ENCODE measurements around the gene CMTM2. TPM values are rescaled to one million over a fixed set of nuclear protein-coding genes. Genes with fewer than 3 reads are reported as not detected.

CMTM2 gene
- total and polyA plus RNA-seq, 7 experiments from 2014 or later = 0.58 to 1.8 (median 0.81) TPM; not detected in 4

DNA sequence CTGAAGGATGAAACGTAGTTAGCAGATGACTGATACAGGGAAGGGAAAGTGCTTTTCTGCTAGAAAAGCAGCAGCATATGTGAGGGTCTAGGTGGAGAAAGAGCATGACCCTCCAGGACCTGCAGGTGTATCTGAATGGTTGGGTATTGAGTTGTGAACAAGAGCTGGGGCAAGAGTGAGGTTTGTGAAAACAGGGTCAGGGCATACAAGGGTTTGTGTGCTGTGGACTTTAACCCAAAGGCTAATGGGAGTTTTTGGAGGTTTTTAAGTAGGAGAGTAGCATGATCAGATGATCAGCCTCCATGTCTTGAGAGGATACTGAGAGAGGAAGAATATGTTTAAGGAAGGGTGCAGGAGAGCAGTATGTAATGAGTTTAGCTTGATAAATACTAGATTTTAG, 19.2 kb upstream of the CMTM2 start:
- no peak for DNase-seq
- H3K4me3 Mint-ChIP-seq = peak overlapping the region in 2 of 10 donors; percentile 7 to 49
- Histone ChIP-seq H3K9me3 (ENCODE audit: control insufficient read depth in 2 of 3, low read length in 3 of 3) (no peaks in the 10 kb centered on the region), H3K27me3 (ENCODE audit: control insufficient read depth in 2 of 2, insufficient read depth in 2 of 2, low read length in 2 of 2) (no peaks in the 10 kb centered on the region), H3K4me1 (ENCODE audit: control insufficient read depth in 2 of 2, insufficient read depth in 2 of 2, low read length in 2 of 2) (peaks cover 24 to 62% of the 10 kb centered on the region in 2 donors), H3K4me3 (ENCODE audit: low read length) (no peak overlapping the region), H3K27ac (ENCODE audit: low read depth, low read length) (no peak overlapping the region), H3K36me3 (ENCODE audit: control insufficient read depth in 2 of 3, insufficient read depth in 3 of 3, low read length in 3 of 3) (peaks cover 0 to 27% (median 4%) of the 10 kb centered on the region in 3 experiments)
- CTCF ChIA-PET = interaction anchor here (0.6 to 1.8 kb wide), 9 partner anchors 12 to 153 kb away, joined by 3 to 5 read pairs (median 4); no protein-coding TSS in a partner anchor
- intact Hi-C loops (cut with micrococcal nuclease) = loop anchor here (1.0 to 5.0 kb wide), 3 partner anchors 12 to 192 kb away; partner anchors contain the start of gene DYNC1LI2 (in 1 of the 2)
- H3K9me3 Mint-ChIP-seq = no peaks in the 10 kb centered on the region
- POLR2A ChIA-PET = interaction anchor here (0.7 to 0.8 kb wide), 3 partner anchors 9 to 35 kb away, joined by 3 to 4 read pairs (median 3); no protein-coding TSS in a partner anchor
- H3K27ac Mint-ChIP-seq = peak overlapping the region; percentile 29 to 90 (median 58)
- peaks cover 46 to 82% (median 61%) of the 10 kb centered on the region in 7 donors for H3K4me1 Mint-ChIP-seq
- H3K36me3 Mint-ChIP-seq = peaks cover 0 to 47% (median 4%) of the 10 kb centered on the region in 5 donors
- H3K27me3 Mint-ChIP-seq = no peaks in the 10 kb centered on the region
- no peak for ATAC-seq

- H3K27ac ChIP-seq (ENCODE audit: low read depth, low read length) = peak overlapping the region; percentile 37
- Mint-ChIP-seq H3K4me3 (peak overlapping the region in 1 of 10 donors; percentile 63), H3K36me3 (peaks cover 4 to 47% (median 11%) of the 10 kb centered on the region in 5 donors), H3K4me1 (peaks cover 34 to 67% (median 47%) of the 10 kb centered on the region in 7 donors), H3K27ac (peak overlapping the region; percentile 12 to 89 (median 71)), H3K27me3 (no peaks in the 10 kb centered on the region), H3K9me3 (no peaks in the 10 kb centered on the region)
- H3K4me1 ChIP-seq (ENCODE audit: control insufficient read depth in 2 of 2, insufficient read depth in 2 of 2, low read length in 2 of 2) = peaks cover 22 to 53% of the 10 kb centered on the region in 2 donors
- no peaks in the 10 kb centered on the region for H3K27me3 ChIP-seq (ENCODE audit: control insufficient read depth in 2 of 2, insufficient read depth in 2 of 2, low read length in 2 of 2)
- no peak overlapping the region for H3K4me3 ChIP-seq (ENCODE audit: low read length)
- intact Hi-C loops (cut with micrococcal nuclease) = loop anchor here (1.0 to 5.0 kb wide), 8 partner anchors 15 to 307 kb away; partner anchors contain the start of genes CMTM3 (in 2 of the 2) and DYNC1LI2 (in 1 of the 2)
- peaks cover 4 to 39% (median 6%) of the 10 kb centered on the region in 3 experiments for H3K36me3 ChIP-seq (ENCODE audit: control insufficient read depth in 2 of 3, insufficient read depth in 3 of 3, low read length in 3 of 3)
- DNase-seq (no peak), ATAC-seq (no peak)
- ChIA-PET POLR2A (interaction anchor here (3.4 to 3.6 kb wide), 2 partner anchors 9 to 42 kb away, joined by 18 to 28 read pairs; partner anchors contain the start of genes CKLF and CMTM3), CTCF (interaction anchor here (0.5 to 4.2 kb wide), 13 partner anchors 10 to 314 kb away, joined by 3 to 26 read pairs (median 5); partner anchors contain the start of genes CKLF, CMTM3 and TK2)
- H3K9me3 ChIP-seq (ENCODE audit: control insufficient read depth in 2 of 3, low read length in 3 of 3) = no peaks in the 10 kb centered on the region
These were observed 17.7 kb upstream of the CMTM2 start for GRCh38 chr16:66561381-66562080.

GRCh38 chr16:66562409-66562808, 16.9 kb upstream of the CMTM2 start:
- ChIA-PET POLR2A (interaction anchor here (1.1 to 3.6 kb wide), 3 partner anchors 10 to 46 kb away, joined by 3 to 28 read pairs (median 18); partner anchors contain the start of genes CKLF and CMTM3), CTCF (interaction anchor here (0.5 to 4.2 kb wide), 21 partner anchors 8 to 313 kb away, joined by 3 to 26 read pairs (median 5); partner anchors contain the start of genes CKLF, CMTM3 and TK2)
- Mint-ChIP-seq H3K4me1 (peaks cover 31 to 67% (median 41%) of the 10 kb centered on the region in 7 donors), H3K4me3 (no peak overlapping the region), H3K36me3 (peaks cover 1 to 55% (median 14%) of the 10 kb centered on the region in 5 donors), H3K27ac (peak overlapping the region in 5 of 9 donors; percentile 14 to 71 (median 26)), H3K9me3 (peaks cover 0 to 4% (median 0%) of the 10 kb centered on the region in 11 donors), H3K27me3 (no peaks in the 10 kb centered on the region)
- DNase-seq (peak in 4 of 9 donors; percentile 21 to 53 (median 34)), ATAC-seq (peak; percentile 60)
- peaks cover 22 to 46% of the 10 kb centered on the region in 2 donors for H3K4me1 ChIP-seq (ENCODE audit: control insufficient read depth in 2 of 2, insufficient read depth in 2 of 2, low read length in 2 of 2)
- H3K4me3 ChIP-seq (ENCODE audit: low read length) = no peak overlapping the region
- no peaks in the 10 kb centered on the region for H3K27me3 ChIP-seq (ENCODE audit: control insufficient read depth in 2 of 2, insufficient read depth in 2 of 2, low read length in 2 of 2)
- H3K36me3 ChIP-seq (ENCODE audit: control insufficient read depth in 2 of 3, insufficient read depth in 3 of 3, low read length in 3 of 3) = peaks cover 4 to 45% (median 6%) of the 10 kb centered on the region in 3 experiments
- intact Hi-C loops (cut with micrococcal nuclease) = loop anchor here (1.0 to 5.0 kb wide), 8 partner anchors 14 to 306 kb away; partner anchors contain the start of genes CMTM3 (in 2 of the 2) and DYNC1LI2 (in 1 of the 2)
- no peak overlapping the region for H3K27ac ChIP-seq (ENCODE audit: low read depth, low read length)
- H3K9me3 ChIP-seq (ENCODE audit: control insufficient read depth in 2 of 3, low read length in 3 of 3) = no peaks in the 10 kb centered on the region

- peaks cover 4 to 45% (median 6%) of the 10 kb centered on the region in 3 experiments for H3K36me3 ChIP-seq (ENCODE audit: control insufficient read depth in 2 of 3, insufficient read depth in 3 of 3, low read length in 3 of 3)
- peak overlapping the region in 5 of 9 donors; percentile 12 to 36 (median 26) for H3K27ac Mint-ChIP-seq
- no peaks in the 10 kb centered on the region for H3K27me3 Mint-ChIP-seq
- ChIA-PET CTCF (interaction anchor here (0.7 to 4.2 kb wide), 21 partner anchors 9 to 305 kb away, joined by 3 to 26 read pairs (median 5); partner anchors contain the start of genes CKLF, CMTM3 and TK2), POLR2A (interaction anchor here (0.7 to 3.6 kb wide), 5 partner anchors 11 to 45 kb away, joined by 3 to 28 read pairs (median 3); partner anchors contain the start of genes CKLF, CMTM2 and CMTM3)
- H3K4me1 ChIP-seq (ENCODE audit: control insufficient read depth in 2 of 2, insufficient read depth in 2 of 2, low read length in 2 of 2) = peaks cover 22 to 42% of the 10 kb centered on the region in 2 donors
- peaks cover 0 to 57% (median 17%) of the 10 kb centered on the region in 5 donors for H3K36me3 Mint-ChIP-seq
- peak overlapping the region in 2 of 10 donors; percentile 10 to 27 for H3K4me3 Mint-ChIP-seq
- no peak for DNase-seq
- no peak for ATAC-seq
- no peaks in the 10 kb centered on the region for H3K27me3 ChIP-seq (ENCODE audit: control insufficient read depth in 2 of 2, insufficient read depth in 2 of 2, low read length in 2 of 2)
- no peaks in the 10 kb centered on the region for H3K9me3 ChIP-seq (ENCODE audit: control insufficient read depth in 2 of 3, low read length in 3 of 3)
- H3K9me3 Mint-ChIP-seq = peaks cover 0 to 4% (median 0%) of the 10 kb centered on the region in 11 donors
- H3K4me1 Mint-ChIP-seq = peaks cover 28 to 66% (median 37%) of the 10 kb centered on the region in 7 donors
- H3K4me3 ChIP-seq (ENCODE audit: low read length) = no peak overlapping the region
- intact Hi-C loops (cut with micrococcal nuclease) = loop anchor here (1.0 to 5.0 kb wide), 8 partner anchors 14 to 305 kb away; partner anchors contain the start of genes CMTM3 (in 2 of the 2) and DYNC1LI2 (in 1 of the 2)
- no peak overlapping the region for H3K27ac ChIP-seq (ENCODE audit: low read depth, low read length)
These were observed 16.3 kb upstream of the CMTM2 start for GRCh38 chr16:66562986-66563385.

DNA sequence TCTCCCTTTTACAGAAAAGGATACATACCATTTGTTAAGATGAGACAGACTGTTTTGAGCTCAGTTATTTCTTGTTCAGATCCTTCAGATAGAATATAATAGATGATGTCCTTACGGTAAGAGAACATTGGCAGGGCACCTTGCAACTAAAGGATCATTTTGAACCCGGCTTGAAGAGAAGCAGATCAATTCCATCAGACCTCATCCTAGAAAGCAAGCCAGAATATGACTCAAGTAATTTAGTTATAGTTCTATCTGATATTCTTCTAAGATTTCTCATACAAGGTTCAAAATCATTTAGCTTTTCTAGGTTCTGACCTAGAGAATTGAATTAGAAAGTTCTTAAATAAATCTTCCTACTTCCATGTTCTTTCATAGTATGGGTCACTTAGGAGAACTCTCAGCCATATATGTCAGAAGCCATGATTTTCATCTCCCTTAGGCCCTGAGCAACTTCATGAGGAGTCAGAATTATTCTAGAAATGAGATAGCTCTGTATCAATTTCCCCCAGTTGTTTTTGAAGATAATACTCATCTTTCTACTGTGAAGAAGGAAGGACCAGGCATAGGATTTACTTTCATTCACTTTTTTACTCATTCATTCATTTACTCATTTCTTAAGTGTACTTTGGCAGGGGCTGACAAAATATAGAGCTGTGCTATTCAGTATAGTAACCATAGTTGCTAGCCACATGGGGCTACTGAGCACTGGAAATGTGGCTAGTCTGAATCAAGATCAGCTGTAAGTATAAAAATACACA, 15.5 kb upstream of the CMTM2 start:
- Histone ChIP-seq H3K4me3 (ENCODE audit: low read length) (no peak overlapping the region), H3K4me1 (ENCODE audit: control insufficient read depth in 2 of 2, insufficient read depth in 2 of 2, low read length in 2 of 2) (peaks cover 22 to 37% of the 10 kb centered on the region in 2 donors), H3K36me3 (ENCODE audit: control insufficient read depth in 2 of 3, insufficient read depth in 3 of 3, low read length in 3 of 3) (peaks cover 4 to 38% (median 6%) of the 10 kb centered on the region in 3 experiments), H3K27me3 (ENCODE audit: control insufficient read depth in 2 of 2, insufficient read depth in 2 of 2, low read length in 2 of 2) (no peaks in the 10 kb centered on the region), H3K9me3 (ENCODE audit: control insufficient read depth in 2 of 3, low read length in 3 of 3) (no peaks in the 10 kb centered on the region), H3K27ac (ENCODE audit: low read depth, low read length) (no peak overlapping the region)
- DNase-seq (no peak), ATAC-seq (no peak)
- Mint-ChIP-seq H3K4me3 (no peak overlapping the region), H3K27me3 (no peaks in the 10 kb centered on the region), H3K27ac (peak overlapping the region in 7 of 9 donors; percentile 1 to 27 (median 21)), H3K9me3 (peaks cover 0 to 4% (median 0%) of the 10 kb centered on the region in 11 donors), H3K4me1 (peaks cover 28 to 59% (median 33%) of the 10 kb centered on the region in 7 donors), H3K36me3 (peaks cover 0 to 53% (median 17%) of the 10 kb centered on the region in 5 donors)
- CTCF ChIA-PET = interaction anchor here (0.9 to 4.2 kb wide), 17 partner anchors 10 to 304 kb away, joined by 3 to 26 read pairs (median 7); partner anchors contain the start of genes CKLF and TK2
- POLR2A ChIA-PET = interaction anchor here (0.6 to 3.6 kb wide), 8 partner anchors 12 to 108 kb away, joined by 3 to 28 read pairs (median 4); partner anchors contain the start of genes CKLF, CMTM2 and CMTM3
- intact Hi-C loops (cut with micrococcal nuclease) = loop anchor here (2.0 to 5.0 kb wide), 3 partner anchors 13 to 189 kb away; partner anchors contain the start of gene DYNC1LI2 (in 1 of the 2)

Measured in naive thymus-derived CD4-positive, alpha-beta T cell (primary cell).